Measurements from ENCODE around the gene RAB37. TPM values are rescaled to one million over a fixed set of nuclear protein-coding genes. Genes with fewer than 3 reads are reported as not detected.

The RAB37 gene
- total and polyA plus RNA-seq, 9 of the 15 experiments (the other 6 are each of a cell fraction or from before 2014, with no cell fraction given): 0.03 to 0.27 (median 0.11) TPM; not detected in 4

GRCh38 chr17:74792586-74793105 lies 55.6 kb downstream of the RAB37 start (continued):
- TF ChIP-seq SRSF7 (optimal IDR thresholded peaks at IDR 0.05; ENCODE audit: low read depth, low read length) (no peak), ARID1B (IDR thresholded peaks at IDR 0.05) (no peak), CHD4 (IDR thresholded peaks at IDR 0.05; ENCODE audit: insufficient read depth, insufficient replicate concordance, low read depth, low read length, poor library complexity, severe bottlenecking) (no peak), ELF1 (tag; IDR thresholded peaks at IDR 0.05) (no peak), STAT6 (CRISPR knock-in tag; IDR thresholded peaks at IDR 0.05) (no peak), NFIC (IDR thresholded peaks at IDR 0.05) (no peak), CEBPB (tag; IDR thresholded peaks at IDR 0.05) (no peak), HNRNPLL (IDR thresholded peaks at IDR 0.05; ENCODE audit: low read depth, low read length, poor library complexity, severe bottlenecking) (no peak), EGR1 (conservative IDR thresholded peaks at IDR 0.05) (no peak)

All from K562 (cell line).